Measurements from ENCODE around the gene RAI14. TPM values are rescaled to one million over a fixed set of nuclear protein-coding genes. Genes with fewer than 3 reads are reported as not detected.

Gene RAI14
- total RNA-seq, 1 experiment from 2014 or later = 23.6 TPM

- peaks cover 22% of the 10 kb centered on the region for H3K4me1 ChIP-seq (ENCODE audit: insufficient read depth, low read length, poor library complexity, severe bottlenecking)
- no peaks in the 10 kb centered on the region for H3K36me3 ChIP-seq (ENCODE audit: insufficient read depth, low read length, poor library complexity, severe bottlenecking)
- ChIA-PET CTCF (interaction anchor here (0.6 kb wide), 1 partner anchor 10 kb away, joined by 10 read pairs; no protein-coding TSS in a partner anchor), POLR2A (ENCODE audit: low non-redundant PET) (no interaction called here)
- no peak for TF ChIP-seq EZH2 (IDR thresholded peaks at IDR 0.05; ENCODE audit: borderline replicate concordance, low read depth, low read length, poor library complexity, severe bottlenecking)
- TF ChIP-seq, protein P1, sequence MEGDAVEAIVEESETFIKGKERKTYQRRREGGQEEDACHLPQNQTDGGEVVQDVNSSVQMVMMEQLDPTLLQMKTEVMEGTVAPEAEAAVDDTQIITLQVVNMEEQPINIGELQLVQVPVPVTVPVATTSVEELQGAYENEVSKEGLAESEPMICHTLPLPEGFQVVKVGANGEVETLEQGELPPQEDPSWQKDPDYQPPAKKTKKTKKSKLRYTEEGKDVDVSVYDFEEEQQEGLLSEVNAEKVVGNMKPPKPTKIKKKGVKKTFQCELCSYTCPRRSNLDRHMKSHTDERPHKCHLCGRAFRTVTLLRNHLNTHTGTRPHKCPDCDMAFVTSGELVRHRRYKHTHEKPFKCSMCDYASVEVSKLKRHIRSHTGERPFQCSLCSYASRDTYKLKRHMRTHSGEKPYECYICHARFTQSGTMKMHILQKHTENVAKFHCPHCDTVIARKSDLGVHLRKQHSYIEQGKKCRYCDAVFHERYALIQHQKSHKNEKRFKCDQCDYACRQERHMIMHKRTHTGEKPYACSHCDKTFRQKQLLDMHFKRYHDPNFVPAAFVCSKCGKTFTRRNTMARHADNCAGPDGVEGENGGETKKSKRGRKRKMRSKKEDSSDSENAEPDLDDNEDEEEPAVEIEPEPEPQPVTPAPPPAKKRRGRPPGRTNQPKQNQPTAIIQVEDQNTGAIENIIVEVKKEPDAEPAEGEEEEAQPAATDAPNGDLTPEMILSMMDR (conservative IDR thresholded peaks at IDR 0.05; ENCODE audit: low read depth, low read length) = no peak
- intact Hi-C loops (cut with micrococcal nuclease; ENCODE audit: unreplicated experiment) = no loop called here
- no peaks in the 10 kb centered on the region for H3K9me3 ChIP-seq (ENCODE audit: low read depth, low read length, poor library complexity, severe bottlenecking)
- no peak overlapping the region for H3K4me3 ChIP-seq (ENCODE audit: low read depth, low read length, poor library complexity, severe bottlenecking)
- DNase-seq (ENCODE audit: low spot score) = no peak
- no TSS peak for BruUV-seq (replicated peaks)
- no peak overlapping the region for H3K27ac ChIP-seq (ENCODE audit: low read depth, low read length, poor library complexity, severe bottlenecking)
- H3K27me3 ChIP-seq (replicated peaks; ENCODE audit: insufficient read depth, low read depth, low read length, poor library complexity) = no peaks in the 10 kb centered on the region
Measured at GRCh38 chr5:34687269-34688011, 31.3 kb downstream of the RAI14 start.

GRCh38 chr5:34688015-34688810, 32.1 kb downstream of the RAI14 start:
- Histone ChIP-seq H3K36me3 (ENCODE audit: insufficient read depth, low read length, poor library complexity, severe bottlenecking) (no peaks in the 10 kb centered on the region), H3K4me1 (ENCODE audit: insufficient read depth, low read length, poor library complexity, severe bottlenecking) (peaks cover 22% of the 10 kb centered on the region), H3K4me3 (ENCODE audit: low read depth, low read length, poor library complexity, severe bottlenecking) (no peak overlapping the region), H3K27ac (ENCODE audit: low read depth, low read length, poor library complexity, severe bottlenecking) (no peak overlapping the region), H3K27me3 (replicated peaks; ENCODE audit: insufficient read depth, low read depth, low read length, poor library complexity) (no peaks in the 10 kb centered on the region), H3K9me3 (ENCODE audit: low read depth, low read length, poor library complexity, severe bottlenecking) (no peaks in the 10 kb centered on the region)
- intact Hi-C loops (cut with micrococcal nuclease; ENCODE audit: unreplicated experiment) = no loop called here
- no TSS peak for BruUV-seq (replicated peaks)
- no peak for TF ChIP-seq EZH2 (IDR thresholded peaks at IDR 0.05; ENCODE audit: borderline replicate concordance, low read depth, low read length, poor library complexity, severe bottlenecking)
- TF ChIP-seq, protein P1 (conservative IDR thresholded peaks at IDR 0.05; ENCODE audit: low read depth, low read length) = no peak
- ChIA-PET CTCF (no interaction called here), POLR2A (ENCODE audit: low non-redundant PET) (no interaction called here)
- no peak for DNase-seq (ENCODE audit: low spot score)

DNA sequence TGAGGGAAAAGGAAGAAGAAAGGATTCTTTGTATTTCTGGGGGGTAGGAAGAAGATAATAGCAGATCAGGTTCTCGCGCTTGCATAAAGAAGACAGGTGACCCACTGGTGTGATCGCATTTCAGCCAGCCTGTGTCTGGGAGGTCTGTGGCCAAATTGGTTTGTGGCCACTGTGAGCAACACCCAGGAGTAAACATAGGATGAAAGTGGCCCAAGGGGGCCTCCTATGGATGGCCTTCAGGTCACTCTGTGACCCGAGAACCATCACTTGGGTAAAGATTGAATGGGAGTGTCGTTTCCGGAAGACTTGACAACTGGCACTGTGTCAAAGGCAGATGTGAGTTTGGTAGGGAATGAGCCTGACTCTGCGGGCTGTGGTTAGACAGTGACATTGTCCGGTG, 34.2 kb downstream of the RAI14 start:
- BruUV-seq (replicated peaks) = no TSS peak
- H3K4me3 ChIP-seq (ENCODE audit: low read depth, low read length, poor library complexity, severe bottlenecking) = no peak overlapping the region

More for the DNA sequence above, 34.2 kb downstream of the RAI14 start:
- Histone ChIP-seq H3K36me3 (ENCODE audit: insufficient read depth, low read length, poor library complexity, severe bottlenecking) (no peaks in the 10 kb centered on the region), H3K27me3 (replicated peaks; ENCODE audit: insufficient read depth, low read depth, low read length, poor library complexity) (no peaks in the 10 kb centered on the region), H3K4me1 (ENCODE audit: insufficient read depth, low read length, poor library complexity, severe bottlenecking) (peaks cover 10% of the 10 kb centered on the region), H3K9me3 (ENCODE audit: low read depth, low read length, poor library complexity, severe bottlenecking) (no peaks in the 10 kb centered on the region), H3K27ac (ENCODE audit: low read depth, low read length, poor library complexity, severe bottlenecking) (no peak overlapping the region)
- intact Hi-C loops (cut with micrococcal nuclease; ENCODE audit: unreplicated experiment) = no loop called here
- CTCF ChIA-PET = no interaction called here
- no peak for DNase-seq (ENCODE audit: low spot score)
- TF ChIP-seq, protein P1 (conservative IDR thresholded peaks at IDR 0.05; ENCODE audit: low read depth, low read length) = no peak
- TF ChIP-seq EZH2 (IDR thresholded peaks at IDR 0.05; ENCODE audit: borderline replicate concordance, low read depth, low read length, poor library complexity, severe bottlenecking) = no peak
- POLR2A ChIA-PET (ENCODE audit: low non-redundant PET) = no interaction called here

All from A673 (cell line).